Measurements from ENCODE around the gene RNF150.
"Not testable (repeated sequence)": the region's sequence is repeated elsewhere in the genome, so short reads cannot be mapped to it uniquely, and the experiment has no call there.

The RNF150 gene

GRCh38 chr4:141133146-141133998 is at the start of gene RNF150:
TSS of gene RNF150 (minus strand) at chr4:141133469.
- DNase-seq (ENCODE audit: low spot score) = peak; percentile 97

GRCh38 chr4:141180991-141181761 is 47.9 kb upstream of the RNF150 start:
- DNase-seq (ENCODE audit: low spot score) = no peak

DNA sequence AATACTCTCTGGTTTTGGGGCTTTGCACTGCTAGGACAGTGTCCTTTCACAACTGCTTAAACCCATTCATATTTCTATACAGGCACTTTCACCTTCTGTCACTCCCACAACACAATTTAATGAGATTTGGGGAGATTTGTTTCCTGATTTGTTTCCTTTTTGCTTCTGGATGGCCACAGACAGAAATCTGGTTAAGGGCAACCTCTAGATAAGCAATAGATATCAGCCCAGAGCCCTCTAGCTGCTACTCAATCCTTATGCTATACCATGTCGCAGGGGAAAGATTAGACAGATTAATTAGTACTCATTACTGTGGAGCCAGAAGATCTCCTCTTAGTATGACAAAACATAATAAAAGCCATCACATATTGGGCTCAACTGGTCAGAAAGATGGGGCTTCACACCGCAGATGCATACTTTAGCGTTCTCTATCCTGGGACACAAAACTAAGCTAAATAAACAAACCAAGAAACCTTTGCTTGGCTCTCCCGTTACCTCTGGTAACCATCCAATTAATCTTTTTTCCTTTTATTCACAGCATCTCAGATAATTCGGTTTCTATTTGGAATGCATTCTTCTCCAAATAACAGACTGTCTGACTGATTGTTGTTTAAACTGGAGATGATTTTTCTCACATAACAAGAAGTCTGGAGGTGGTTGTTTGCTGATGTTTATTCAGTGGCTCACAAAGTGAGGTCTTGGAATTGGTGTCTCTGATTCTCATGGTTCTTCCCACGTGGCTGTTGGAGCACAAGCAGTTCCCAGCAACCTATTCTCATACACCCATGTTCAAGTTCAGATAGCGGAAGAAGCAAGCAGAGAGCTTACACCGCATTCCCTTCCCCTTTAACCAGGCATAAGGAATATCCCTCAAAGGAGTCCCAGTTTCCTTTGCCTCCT is 46.5 kb upstream of the RNF150 start:
- DNase-seq (ENCODE audit: low spot score) = no peak

- no peak for DNase-seq (ENCODE audit: low spot score)
Observed at GRCh38 chr4:141177171-141177570, 43.9 kb upstream of the RNF150 start.

- DNase-seq (ENCODE audit: low spot score) = no peak
Observed at GRCh38 chr4:141174457-141174856, 41.2 kb upstream of the RNF150 start.

DNA sequence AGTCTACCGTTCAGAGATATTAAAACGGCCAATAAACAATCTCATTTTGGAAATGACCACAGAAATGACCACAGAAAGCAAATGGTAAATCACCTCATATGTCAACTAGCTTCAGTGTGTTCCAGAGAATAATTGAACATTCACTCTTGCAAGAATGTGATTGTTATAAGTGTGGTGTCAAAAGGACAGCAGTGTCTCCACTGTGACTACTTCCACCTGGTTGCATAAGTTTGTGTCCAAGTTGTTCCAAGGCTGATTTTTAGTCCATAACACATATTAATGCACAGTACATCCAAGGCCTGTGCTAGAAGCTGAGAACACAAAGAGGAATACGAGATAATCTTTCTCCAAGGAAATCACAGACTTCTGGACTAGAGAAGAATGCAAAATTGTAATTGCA is 37.4 kb upstream of the RNF150 start:
- no peak for DNase-seq (ENCODE audit: low spot score)

DNA sequence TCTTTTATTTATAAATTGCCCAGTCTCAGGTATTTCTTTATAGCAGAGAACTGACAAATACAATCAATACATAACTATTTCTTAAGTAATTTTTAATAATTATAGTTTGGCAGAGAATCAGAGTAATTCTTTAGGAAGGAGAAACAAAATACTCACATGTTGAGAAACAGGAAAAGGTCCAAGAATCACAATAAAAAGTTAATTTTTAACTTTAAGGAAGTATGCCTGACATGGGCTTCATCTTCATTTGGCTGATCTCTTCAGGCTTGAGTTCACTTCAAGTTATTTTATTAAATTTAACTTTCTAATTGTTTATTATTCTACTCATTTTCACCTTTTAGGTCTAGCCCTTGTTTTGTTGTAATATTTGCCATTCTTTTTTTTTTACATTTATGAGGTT is 36.1 kb upstream of the RNF150 start:
- no peak for DNase-seq (ENCODE audit: low spot score)

DNA sequence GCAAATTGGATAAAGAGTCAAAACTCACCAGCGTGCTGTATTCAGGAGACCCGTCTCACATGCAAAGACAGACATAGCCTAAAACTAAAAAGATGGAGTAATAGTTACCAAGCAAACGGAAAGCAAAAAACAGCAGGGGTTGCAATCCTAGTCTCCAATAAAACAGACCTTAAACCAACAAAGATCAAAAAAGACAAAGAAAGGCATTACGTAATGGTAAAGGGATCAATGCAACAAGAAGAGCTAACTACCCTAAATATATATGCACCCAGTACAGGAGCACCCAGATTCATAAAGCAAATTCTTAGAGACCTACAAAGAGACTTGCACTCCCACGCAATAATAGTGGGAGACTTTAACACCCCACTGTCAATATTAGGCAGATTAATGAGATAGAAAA is 31.7 kb upstream of the RNF150 start:
- DNase-seq (ENCODE audit: low spot score) = not testable (repeated sequence)

- DNase-seq (ENCODE audit: low spot score) = no peak
Observed at GRCh38 chr4:141159027-141159426, 25.8 kb upstream of the RNF150 start.

GRCh38 chr4:141158219-141158618 is 24.9 kb upstream of the RNF150 start:
- peak; percentile 70 for DNase-seq (ENCODE audit: low spot score)

GRCh38 chr4:141155586-141155985 is 22.3 kb upstream of the RNF150 start:
- no peak for DNase-seq (ENCODE audit: low spot score)

GRCh38 chr4:141154725-141155124 is 21.5 kb upstream of the RNF150 start:
- no peak for DNase-seq (ENCODE audit: low spot score)

GRCh38 chr4:141153751-141154510 is 20.7 kb upstream of the RNF150 start:
- no peak for DNase-seq (ENCODE audit: low spot score)

DNA sequence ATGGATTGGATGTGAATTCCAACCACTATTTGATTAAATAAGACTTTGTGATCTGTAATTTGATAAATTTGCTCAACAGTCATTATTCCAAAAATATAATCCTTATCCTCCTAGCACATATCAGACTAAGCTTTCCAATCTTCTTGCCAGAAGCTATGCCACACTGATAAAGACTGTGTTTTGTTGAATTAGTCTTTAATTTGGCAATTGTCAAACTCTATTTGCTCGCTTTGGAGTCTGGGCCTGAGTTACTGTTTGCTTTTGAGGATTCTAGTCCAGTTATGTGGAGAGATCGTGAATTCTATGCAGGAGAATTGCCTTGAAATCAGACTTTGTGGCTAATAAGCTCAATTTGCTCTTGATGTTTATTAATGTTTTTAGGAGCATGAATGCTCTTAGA is 10.9 kb upstream of the RNF150 start:
- no peak for DNase-seq (ENCODE audit: low spot score)

GRCh38 chr4:141142423-141142822 is 9.2 kb upstream of the RNF150 start:
- DNase-seq (ENCODE audit: low spot score) = no peak

GRCh38 chr4:141140391-141141200 is 7.3 kb upstream of the RNF150 start:
- DNase-seq (ENCODE audit: low spot score) = no peak

- DNase-seq (ENCODE audit: low spot score) = peak; percentile 34
Observed at GRCh38 chr4:141133999-141134995, 1.0 kb upstream of the RNF150 start.

DNA sequence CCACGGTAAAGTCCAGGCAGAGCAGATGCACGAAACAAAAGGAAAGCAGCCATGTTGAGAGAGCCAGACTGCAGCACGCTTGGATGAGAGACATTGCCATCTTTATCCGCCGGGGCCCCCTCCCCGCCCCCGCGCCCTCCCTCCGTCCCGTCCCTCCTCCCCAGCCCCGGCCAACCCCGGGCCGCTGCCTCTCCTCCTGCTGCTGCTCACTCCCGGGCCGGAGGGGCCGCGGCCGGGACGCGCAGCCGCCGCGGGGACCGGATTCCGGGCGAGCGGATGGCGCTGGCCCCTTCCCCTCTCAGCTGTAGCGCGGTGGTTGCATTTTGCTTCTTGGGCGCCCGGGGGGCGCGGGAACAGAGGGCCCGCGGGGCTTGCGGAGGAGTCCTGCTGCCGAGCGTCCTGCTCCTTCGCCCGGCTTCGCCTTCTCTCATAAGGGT is 542 bp downstream of the RNF150 start:
- DNase-seq (ENCODE audit: low spot score) = peak; percentile 43

DNA sequence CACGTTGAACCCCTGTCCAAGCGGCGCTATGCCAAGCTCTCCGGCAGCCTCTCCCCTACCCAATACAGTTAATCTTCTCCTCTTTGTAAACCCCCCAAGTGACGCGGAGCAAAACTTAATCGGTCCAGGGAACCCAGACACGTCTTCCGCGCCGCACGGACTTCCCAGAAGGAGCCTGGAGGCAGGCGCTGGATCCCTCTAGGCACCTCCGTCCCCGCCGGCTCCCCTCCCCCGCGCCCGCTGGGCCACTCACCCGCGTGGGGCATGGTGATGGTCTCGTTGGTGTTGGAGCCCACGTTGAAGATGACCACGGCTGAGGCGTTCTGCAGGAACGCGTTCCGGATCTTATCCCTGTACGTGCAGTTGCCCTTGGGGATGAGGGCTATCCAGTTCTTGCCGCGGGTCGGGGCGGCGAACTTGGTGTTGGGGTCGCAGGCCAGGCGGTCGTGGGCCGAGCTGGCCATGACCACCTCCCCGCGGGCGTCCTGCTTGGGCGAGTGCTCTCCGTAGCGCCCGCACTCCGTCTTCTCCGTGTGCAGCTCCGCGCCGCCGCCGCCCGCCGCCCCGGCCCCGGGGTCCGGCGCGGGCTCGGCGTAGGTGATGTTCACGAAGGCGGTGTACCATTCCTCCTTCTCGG is 1.1 kb downstream of the RNF150 start:
- DNase-seq (ENCODE audit: low spot score) = peak; percentile 22

All from cerebellar cortex (tissue), 1 donor.